B cell (primary cell): ENCODE measurements around the gene STX5. TPM values are rescaled to one million over a fixed set of nuclear protein-coding genes. Genes with fewer than 3 reads are reported as not detected.

Experiments
- ATAC-seq: fragments of 200-7000 bp; cut with Tn5 transposase; one replicate; pipeline ENCODE4 v1.10.0; 2021; ENCODE audit warnings: low read depth, mild to moderate bottlenecking, moderate number of reproducible peaks, moderate library complexity
- CTCF ChIA-PET: fragments of 350-600 bp; sonication (Branson Sonifier 250); formaldehyde crosslinking; loops from one replicate; lab custom pipeline; 2021; ENCODE audit warnings: antibody characterized with exemption, inconsistent platforms; lab: Charles Lee
- POLR2A ChIA-PET: fragments of 350-600 bp; sonication (Branson Sonifier 250); formaldehyde crosslinking; loops from one replicate; lab custom pipeline; 2021; ENCODE audit warnings: antibody characterized with exemption; lab: Charles Lee
- DNase-seq: peaks from one replicate; pipeline ENCODE4 v3.0.0; 2013
- H2AFZ ChIP-seq: 2 replicates; pipeline ENCODE4 v1.6.1; 2012; ENCODE audit warnings: mild to moderate bottlenecking, low read depth, low read length; ENCODE audit not compliant: insufficient read depth, poor library complexity, severe bottlenecking
- H3K27ac ChIP-seq, 2 donors: 1 replicate in 1 of 2; 2 replicates in 1 of 2; pipeline ENCODE4 v1.5.1; 2012 to 2013; ENCODE audit warnings: low read length in 2 of 2, mild to moderate bottlenecking in 2 of 2, moderate library complexity in 1 of 2
- H3K27me3 ChIP-seq, 4 experiments: fragments of 200-600 bp in 1 of 4; sonication (generic) in 1 of 4; replicated peaks in 1 of 4; 1 replicate in 2 of 4; 2 replicates in 2 of 4; pipeline versions ENCODE4 v1.6.1 to v1.7.0; 2013 to 2016; ENCODE audit warnings: low read length in 3 of 4, mild to moderate bottlenecking in 2 of 4, mixed read lengths in 1 of 4, moderate library complexity in 1 of 4; ENCODE audit not compliant: insufficient read depth in 4 of 4, control insufficient read depth in 3 of 4; ENCODE audit errors: control extremely low read depth in 1 of 4
- H3K36me3 ChIP-seq, 2 experiments: replicated peaks in 1 of 2; 1 replicate in 1 of 2; 2 replicates in 1 of 2; pipeline versions ENCODE4 v1.6.1 to v1.7.1; 2013; ENCODE audit warnings: low read length in 1 of 2; ENCODE audit not compliant: insufficient read depth in 2 of 2, control insufficient read depth in 1 of 2; ENCODE audit errors: control extremely low read depth in 1 of 2, extremely low read depth in 1 of 2
- H3K4me1 ChIP-seq, 2 donors: fragments of 200-600 bp in 1 of 2; sonication (generic) in 1 of 2; 1 replicate in 1 of 2; 2 replicates in 1 of 2; pipeline versions ENCODE4 v1.5.1 to v1.6.1; 2013 to 2017; ENCODE audit warnings: low read length in 2 of 2; ENCODE audit not compliant: control insufficient read depth in 2 of 2, insufficient read depth in 2 of 2
- H3K4me2 ChIP-seq: replicated peaks from 2 replicates; pipeline ENCODE3; 2012; ENCODE audit warnings: mild to moderate bottlenecking, low read depth, low read length; ENCODE audit not compliant: poor library complexity, severe bottlenecking
- H3K4me3 ChIP-seq, 5 experiments: fragments of 200-600 bp in 1 of 5; sonication (generic) in 1 of 5; 1 replicate in 3 of 5; 2 replicates in 2 of 5; pipeline versions ENCODE4 v1.5.1 to v1.7.0; 2011 to 2016; ENCODE audit warnings: low read length in 4 of 5, mild to moderate bottlenecking in 4 of 5, low read depth in 2 of 5, control low read depth in 1 of 5, moderate library complexity in 1 of 5; ENCODE audit not compliant: insufficient read depth in 1 of 5; ENCODE audit errors: control extremely low read depth in 1 of 5, extremely low read depth in 1 of 5
- H3K79me2 ChIP-seq: fragments of 200-600 bp; sonication (generic); one replicate; pipeline ENCODE4 v1.6.0; 2016; ENCODE audit warnings: low read length; ENCODE audit not compliant: control insufficient read depth, insufficient read depth
- H3K9ac ChIP-seq: fragments of 200-600 bp; sonication (generic); 2 replicates; pipeline ENCODE4 v1.6.1; 2017; ENCODE audit warnings: mild to moderate bottlenecking, low read length, moderate library complexity
- H3K9me3 ChIP-seq, 3 donors: one replicate each; pipeline versions ENCODE4 v1.6.1 to v1.7.1; 2013; ENCODE audit warnings: low read length in 2 of 3; ENCODE audit not compliant: control insufficient read depth in 2 of 3, insufficient read depth in 1 of 3; ENCODE audit errors: control extremely low read depth in 1 of 3
- H4K20me1 ChIP-seq: 2 replicates; pipeline ENCODE4 v1.6.0; 2012; ENCODE audit warnings: mild to moderate bottlenecking, low read length; ENCODE audit not compliant: insufficient read depth, control insufficient read depth, poor library complexity, severe bottlenecking
- H3K27ac Mint-ChIP-seq: one replicate; pipeline ENCODE4 v1.8.0; 2021; ENCODE audit warnings: mixed read lengths
- H3K27me3 Mint-ChIP-seq: one replicate; pipeline ENCODE4 v1.8.0; 2021; ENCODE audit warnings: mixed read lengths
- H3K4me1 Mint-ChIP-seq: one replicate; pipeline ENCODE4 v1.8.0; 2021; ENCODE audit warnings: mixed read lengths
- H3K4me3 Mint-ChIP-seq: one replicate; pipeline ENCODE4 v1.8.0; 2021; ENCODE audit warnings: mixed read lengths
- H3K9me3 Mint-ChIP-seq: one replicate; pipeline ENCODE4 v1.8.0; 2022; ENCODE audit warnings: mixed read lengths; ENCODE audit not compliant: insufficient read depth
- EZH2 ChIP-seq: IDR thresholded peaks from 2 replicates; pipeline ENCODE4 v1.6.1; 2012; ENCODE audit warnings: borderline replicate concordance, low read depth, mild to moderate bottlenecking, moderate library complexity, low read length; ENCODE audit not compliant: insufficient read depth, poor library complexity, severe bottlenecking
- WGBS: methylation state at CpG from one replicate; pipeline ENCODE4 v1.1.5; 2013; ENCODE audit warnings: missing lambda C conversion rate; ENCODE audit not compliant: insufficient coverage; 5-methylcytosine and 5-hydroxymethylcytosine counted together
- intact Hi-C: fragments of 100-400 bp; cut with micrococcal nuclease; formaldehyde crosslinking; loops from one replicate; pipeline ENCODE4 v1.10.0; 2022
- polyA plus RNA-seq: library from polyadenylated mRNA; depleted of rRNA; stranded (reverse); fragments of >200 nt; gene quantifications from 2 replicates; pipeline ENCODE4 v1.2.3, GENCODE V29; 2012
- total RNA-seq, 2 donors: library from RNA; stranded (reverse); fragments of 120-200 nt in 1 of 2; gene quantifications; 1 replicate in 1 of 2; 2 replicates in 1 of 2; pipeline versions ENCODE4 v1.2.3 to v1.2.4, GENCODE V29; 2013 to 2022
- TF ChIP-seq, protein P1 (sequence below): fragments of 200-600 bp; IDR thresholded peaks from one replicate; pipeline ENCODE4 v1.8.0; 2022; ENCODE audit warnings: antibody characterized with exemption, mild to moderate bottlenecking

STX5 gene
- total and polyA plus RNA-seq, 2 donors (not counting 1 experiment from before 2014, with no cell fraction given): 41.0 to 99.1 TPM

DNA sequence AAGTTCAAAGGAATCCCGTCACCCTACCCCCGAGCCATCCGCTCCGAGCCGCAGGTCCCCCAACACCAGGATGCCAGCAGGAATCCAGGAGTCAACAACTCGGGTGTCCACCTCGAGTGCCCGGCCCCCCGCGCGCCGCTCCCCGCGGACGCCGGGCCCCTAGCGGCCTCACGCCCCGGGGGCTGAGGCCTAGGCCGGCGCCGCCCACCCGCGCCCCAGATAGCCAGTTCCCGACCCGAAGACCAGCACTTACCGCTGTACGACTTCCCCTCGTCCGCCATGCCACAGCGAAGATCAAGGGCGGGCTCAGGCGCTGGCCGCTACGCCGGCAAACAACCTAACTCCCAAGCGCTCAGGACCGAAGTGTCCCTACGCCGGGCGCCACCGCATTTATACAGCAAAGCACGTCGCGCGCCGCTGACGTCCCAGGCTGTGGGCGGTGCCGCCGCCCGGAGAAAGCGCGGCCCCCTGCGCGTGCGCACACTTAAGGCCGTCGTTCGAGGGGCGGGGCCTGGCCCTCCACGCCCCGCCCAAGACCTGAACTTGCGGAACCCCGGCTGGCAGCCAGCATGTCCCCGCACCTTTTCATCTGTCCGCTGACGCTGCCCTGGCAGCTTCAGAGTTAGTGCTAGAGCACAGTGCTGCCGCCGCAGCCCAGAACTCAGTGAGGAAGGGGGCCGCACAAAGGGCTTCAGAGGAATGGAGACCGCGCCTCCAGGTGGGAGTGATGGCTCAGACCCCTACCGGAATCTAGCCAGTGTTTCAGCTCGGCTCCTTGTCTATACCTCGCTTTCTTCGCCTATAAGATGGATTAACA lies 26.6 kb downstream of the STX5 start, which contains the start of gene NXF1:
Gene NXF1, minus strand, starts transcription at position 365 of the 817 bp plus-strand sequence. Its CDS starts 84 bp downstream, at position 281.
- H3K4me1 ChIP-seq: peaks cover 11 to 25% of the 10 kb centered on the region in 2 donors
- Mint-ChIP-seq H3K4me1 (peaks cover 32% of the 10 kb centered on the region), H3K27me3 (no peaks in the 10 kb centered on the region), H3K9me3 (no peaks in the 10 kb centered on the region), H3K4me3 (peak within 1 kb of the TSS; percentile 100), H3K27ac (peak within 1 kb of the TSS; percentile 99)
- TF ChIP-seq, protein P1, sequence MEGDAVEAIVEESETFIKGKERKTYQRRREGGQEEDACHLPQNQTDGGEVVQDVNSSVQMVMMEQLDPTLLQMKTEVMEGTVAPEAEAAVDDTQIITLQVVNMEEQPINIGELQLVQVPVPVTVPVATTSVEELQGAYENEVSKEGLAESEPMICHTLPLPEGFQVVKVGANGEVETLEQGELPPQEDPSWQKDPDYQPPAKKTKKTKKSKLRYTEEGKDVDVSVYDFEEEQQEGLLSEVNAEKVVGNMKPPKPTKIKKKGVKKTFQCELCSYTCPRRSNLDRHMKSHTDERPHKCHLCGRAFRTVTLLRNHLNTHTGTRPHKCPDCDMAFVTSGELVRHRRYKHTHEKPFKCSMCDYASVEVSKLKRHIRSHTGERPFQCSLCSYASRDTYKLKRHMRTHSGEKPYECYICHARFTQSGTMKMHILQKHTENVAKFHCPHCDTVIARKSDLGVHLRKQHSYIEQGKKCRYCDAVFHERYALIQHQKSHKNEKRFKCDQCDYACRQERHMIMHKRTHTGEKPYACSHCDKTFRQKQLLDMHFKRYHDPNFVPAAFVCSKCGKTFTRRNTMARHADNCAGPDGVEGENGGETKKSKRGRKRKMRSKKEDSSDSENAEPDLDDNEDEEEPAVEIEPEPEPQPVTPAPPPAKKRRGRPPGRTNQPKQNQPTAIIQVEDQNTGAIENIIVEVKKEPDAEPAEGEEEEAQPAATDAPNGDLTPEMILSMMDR: peak; percentile 22
- no peak for TF ChIP-seq EZH2
- ATAC-seq (peak; percentile 87), DNase-seq (peak; percentile 98)
- intact Hi-C loops: loop anchor here (1.0 kb wide), 6 partner anchors 13 to 57 kb away; partner anchors contain the start of genes TMEM179B, TMEM223 and WDR74
- H3K4me3 ChIP-seq: peak within 1 kb of the TSS; percentile 77 to 96 (median 89)
- H3K36me3 ChIP-seq: peaks cover 11 to 31% of the 10 kb centered on the region in 2 experiments
- peaks cover 13% of the 10 kb centered on the region for H4K20me1 ChIP-seq
- under 1% methylated on average over 77 of the region's 77 CpGs for WGBS
- POLR2A ChIA-PET: interaction anchor here (0.7 to 3.4 kb wide), 18 partner anchors 9 to 111 kb away, joined by 3 to 27 read pairs (median 5); partner anchors contain the start of genes HNRNPUL2, POLR2G, STX5 and TEX54
- peak within 1 kb of the TSS; percentile 91 for H3K9ac ChIP-seq
- H2AFZ ChIP-seq: peak within 1 kb of the TSS; percentile 66
- H3K4me2 ChIP-seq: peak within 1 kb of the TSS; percentile 82
- peaks cover 41% of the 10 kb centered on the region for H3K79me2 ChIP-seq
- H3K27me3 ChIP-seq: no peaks in the 10 kb centered on the region
- peak within 1 kb of the TSS; percentile 69 to 86 for H3K27ac ChIP-seq
- CTCF ChIA-PET: interaction anchor here (0.8 to 1.9 kb wide), 5 partner anchors 11 to 57 kb away, joined by 3 to 10 read pairs (median 3); partner anchors contain the start of genes TEX54 and WDR74
- no peaks in the 10 kb centered on the region for H3K9me3 ChIP-seq
